Lower lobe of right lung (tissue), 2 donors: Measurements from ENCODE around the gene ANKLE2. TPM values are rescaled to one million over a fixed set of nuclear protein-coding genes. Genes with fewer than 3 reads are reported as not detected.

ENCODE experiments used
- ATAC-seq, 2 donors: fragments of 200-7000 bp; cut with Tn5 transposase; one replicate each; pipeline ENCODE4 v1.9.1; 2020 to 2022; ENCODE audit warnings: mild to moderate bottlenecking in 2 of 2, moderate library complexity in 2 of 2
- DNase-seq: peaks from one replicate; pipeline ENCODE4 v3.0.0-alpha.2; 2020
- H3K27ac ChIP-seq: fragments of 200-600 bp; one replicate; pipeline ENCODE4 v1.8.0; 2022
- H3K27me3 ChIP-seq: fragments of 200-600 bp; one replicate; pipeline ENCODE4 v1.8.0; 2022; ENCODE audit warnings: low read depth
- H3K36me3 ChIP-seq: fragments of 200-600 bp; one replicate; pipeline ENCODE4 v1.8.0; 2022; ENCODE audit warnings: mild to moderate bottlenecking
- H3K4me1 ChIP-seq: fragments of 200-600 bp; one replicate; pipeline ENCODE4 v1.8.0; 2022
- H3K4me3 ChIP-seq: fragments of 200-600 bp; one replicate; pipeline ENCODE4 v1.8.0; 2022; ENCODE audit warnings: mild to moderate bottlenecking
- H3K9me3 ChIP-seq: fragments of 200-600 bp; one replicate; pipeline ENCODE4 v1.8.0; 2022
- CTCF ChIP-seq: fragments of 200-600 bp; IDR thresholded peaks from one replicate; pipeline ENCODE4 v1.8.0; 2022; ENCODE audit warnings: antibody characterized with exemption, mild to moderate bottlenecking
- intact Hi-C: fragments of 100-400 bp; cut with DNase I; formaldehyde crosslinking; loops from one replicate; pipeline ENCODE4 v1.11.0; 2022
- total RNA-seq: library from RNA; stranded (reverse); fragmentation: NEBNext Ultra II Directional; extraction: Animal tissue kit (Norgen Biotek cat#: 25700); gene quantifications from one replicate; pipeline ENCODE4 v1.2.1, GENCODE V29; 2021
- donor health status: DM: no; HTN: yes; CAD: no; lungs with severe emphysema.

Gene ANKLE2
- total RNA-seq, 1 donor from 2014 or later = 49.6 TPM

GRCh38 chr12:132717531-132718387 lies 43.9 kb downstream of the ANKLE2 start:
- peaks cover 3% of the 10 kb centered on the region for H3K4me1 ChIP-seq
- H3K9me3 ChIP-seq = no peaks in the 10 kb centered on the region
- no peak for TF ChIP-seq CTCF
- no peak overlapping the region for H3K4me3 ChIP-seq
- DNase-seq = no peak
- no peak overlapping the region for H3K27ac ChIP-seq
- peak in 1 of 2 donors; percentile 7 for ATAC-seq
- intact Hi-C loops = no loop called here
- H3K27me3 ChIP-seq = no peaks in the 10 kb centered on the region
- peaks cover 75% of the 10 kb centered on the region for H3K36me3 ChIP-seq

GRCh38 chr12:132717011-132717410 lies 44.6 kb downstream of the ANKLE2 start:
- peaks cover 8% of the 10 kb centered on the region for H3K4me1 ChIP-seq
- DNase-seq (no peak), ATAC-seq (no peak)
- H3K27ac ChIP-seq = no peak overlapping the region
- no peak for TF ChIP-seq CTCF
- H3K4me3 ChIP-seq = no peak overlapping the region
- H3K27me3 ChIP-seq = no peaks in the 10 kb centered on the region
- H3K36me3 ChIP-seq = peaks cover 69% of the 10 kb centered on the region
- H3K9me3 ChIP-seq = no peaks in the 10 kb centered on the region
- intact Hi-C loops = no loop called here

- Histone ChIP-seq H3K36me3 (peaks cover 62% of the 10 kb centered on the region), H3K4me3 (no peak overlapping the region), H3K4me1 (peaks cover 15% of the 10 kb centered on the region), H3K9me3 (no peaks in the 10 kb centered on the region), H3K27ac (no peak overlapping the region), H3K27me3 (no peaks in the 10 kb centered on the region)
- ATAC-seq (no peak), DNase-seq (no peak)
- TF ChIP-seq CTCF = no peak
- intact Hi-C loops = no loop called here
These were observed 45.3 kb downstream of the ANKLE2 start for GRCh38 chr12:132716356-132716755.

- Histone ChIP-seq H3K27me3 (no peaks in the 10 kb centered on the region), H3K27ac (no peak overlapping the region), H3K36me3 (peaks cover 57% of the 10 kb centered on the region), H3K9me3 (no peaks in the 10 kb centered on the region), H3K4me1 (peaks cover 18% of the 10 kb centered on the region), H3K4me3 (no peak overlapping the region)
- DNase-seq (no peak), ATAC-seq (no peak)
- intact Hi-C loops = no loop called here
- TF ChIP-seq CTCF = no peak
These were observed 45.8 kb downstream of the ANKLE2 start for GRCh38 chr12:132715874-132716273.

GRCh38 chr12:132713123-132713522 lies 48.5 kb downstream of the ANKLE2 start:
- Histone ChIP-seq H3K4me3 (no peak overlapping the region), H3K4me1 (peaks cover 25% of the 10 kb centered on the region), H3K9me3 (no peaks in the 10 kb centered on the region), H3K27me3 (no peaks in the 10 kb centered on the region), H3K27ac (no peak overlapping the region), H3K36me3 (peaks cover 32% of the 10 kb centered on the region)
- TF ChIP-seq CTCF = no peak
- no peak for ATAC-seq
- DNase-seq = no peak
- intact Hi-C loops = no loop called here
